GM23338 (cell line): ENCODE data around the gene CNTNAP4. TPM values are rescaled to one million over a fixed set of nuclear protein-coding genes. Genes with fewer than 3 reads are reported as not detected.

Experiments used
- ATAC-seq: fragments of 200-7000 bp; cut with Tn5 transposase; 3 replicates; pipeline ENCODE4 v1.9.1; 2020
- DNase-seq: peaks from one replicate; pipeline ENCODE4 v3.0.0-alpha.2; 2015; ENCODE audit warnings: low spot score
- H2AFZ ChIP-seq: fragments of 200-600 bp; sonication (generic); 2 replicates; pipeline ENCODE4 v1.8.0; 2016; ENCODE audit warnings: antibody characterized with exemption, mild to moderate bottlenecking, moderate library complexity
- H3F3A ChIP-seq: fragments of 200-600 bp; sonication (generic); replicated peaks from 2 replicates; pipeline ENCODE4 v1.8.0; 2017; ENCODE audit warnings: antibody characterized with exemption, mixed run types, low read depth
- H3K27ac ChIP-seq: fragments of 200-600 bp; sonication (generic); 2 replicates; pipeline ENCODE4 v1.6.1; 2016; ENCODE audit warnings: low read depth
- H3K27me3 ChIP-seq: fragments of 200-600 bp; sonication (generic); 2 replicates; pipeline ENCODE4 v1.8.0; 2016; ENCODE audit warnings: mild to moderate bottlenecking, mixed run types, moderate library complexity; ENCODE audit not compliant: insufficient read depth
- H3K36me3 ChIP-seq: fragments of 200-600 bp; sonication (generic); 2 replicates; pipeline ENCODE4 v1.8.0; 2016; ENCODE audit warnings: mild to moderate bottlenecking; ENCODE audit not compliant: insufficient read depth
- H3K4me1 ChIP-seq: fragments of 200-600 bp; sonication (generic); 2 replicates; pipeline ENCODE4 v1.8.0; 2016; ENCODE audit warnings: mild to moderate bottlenecking, moderate library complexity; ENCODE audit not compliant: insufficient read depth
- H3K4me2 ChIP-seq: fragments of 200-600 bp; sonication (generic); 2 replicates; pipeline ENCODE4 v1.7.1; 2017; ENCODE audit warnings: mixed run types
- H3K4me3 ChIP-seq: fragments of 200-600 bp; sonication (generic); 2 replicates; pipeline ENCODE4 v1.6.1; 2016; ENCODE audit warnings: mixed run types
- H3K79me2 ChIP-seq: fragments of 200-600 bp; sonication (generic); replicated peaks from 2 replicates; pipeline ENCODE4 v1.8.0; 2017; ENCODE audit warnings: mild to moderate bottlenecking; ENCODE audit not compliant: insufficient read depth
- H3K9me2 ChIP-seq: fragments of 200-600 bp; sonication (generic); 2 replicates; pipeline ENCODE4 v1.8.0; 2017; ENCODE audit not compliant: insufficient read depth
- H4K20me1 ChIP-seq: fragments of 200-600 bp; sonication (generic); replicated peaks from 2 replicates; pipeline ENCODE4 v1.8.0; 2017; ENCODE audit warnings: mild to moderate bottlenecking; ENCODE audit not compliant: insufficient read depth
- H3K27ac Mint-ChIP-seq: 2 replicates; pipeline ENCODE4 v1.8.0; 2020; ENCODE audit warnings: inconsistent platforms, mild to moderate bottlenecking, moderate library complexity, mixed read lengths
- H3K27me3 Mint-ChIP-seq: 3 replicates; pipeline ENCODE4 v1.8.0; 2022; ENCODE audit warnings: low read depth, mild to moderate bottlenecking, moderate library complexity, mixed read lengths, inconsistent platforms; ENCODE audit not compliant: insufficient read depth, poor library complexity
- H3K36me3 Mint-ChIP-seq: 3 replicates; pipeline ENCODE4 v1.8.0; 2021; ENCODE audit warnings: low read depth, mild to moderate bottlenecking, inconsistent platforms, moderate library complexity, mixed read lengths
- H3K4me1 Mint-ChIP-seq: 3 replicates; pipeline ENCODE4 v1.8.0; 2020; ENCODE audit warnings: mild to moderate bottlenecking, inconsistent platforms, mixed read lengths
- H3K4me3 Mint-ChIP-seq: 3 replicates; pipeline ENCODE4 v1.8.0; 2021; ENCODE audit warnings: moderate library complexity, mild to moderate bottlenecking, inconsistent platforms, mixed read lengths
- H3K9me3 Mint-ChIP-seq: 3 replicates; pipeline ENCODE4 v1.8.0; 2020; ENCODE audit warnings: moderate library complexity, mild to moderate bottlenecking, inconsistent platforms, mixed read lengths
- CREB1 ChIP-seq: fragments of 250-450 bp; sonication (Bioruptor Pico); IDR thresholded peaks from 2 replicates; pipeline ENCODE4 v1.5.0; 2020; ENCODE audit warnings: low read depth, mild to moderate bottlenecking, moderate library complexity
- EZH2 ChIP-seq: fragments of 200-600 bp; sonication (generic); IDR thresholded peaks from one replicate; pipeline ENCODE4 v1.8.0; 2017; ENCODE audit warnings: antibody characterized with exemption, mild to moderate bottlenecking, low read depth; ENCODE audit not compliant: unreplicated experiment
- EZH2phosphoT487 ChIP-seq: fragments of 200-600 bp; sonication (generic); IDR thresholded peaks from one replicate; pipeline ENCODE4 v1.8.1; 2018; ENCODE audit warnings: antibody characterized with exemption; ENCODE audit not compliant: unreplicated experiment
- JUNB ChIP-seq: IDR thresholded peaks from one replicate; pipeline ENCODE4 v1.6.1; 2016; ENCODE audit warnings: antibody characterized with exemption; ENCODE audit not compliant: unreplicated experiment
- NANOG ChIP-seq: IDR thresholded peaks from 2 replicates; pipeline ENCODE4 v1.6.1; 2016; ENCODE audit warnings: antibody characterized with exemption, borderline replicate concordance
- POLR2AphosphoS5 ChIP-seq: IDR thresholded peaks from 2 replicates; pipeline ENCODE4 v1.6.1; 2016; ENCODE audit warnings: antibody characterized with exemption, low read depth
- REST ChIP-seq: IDR thresholded peaks from one replicate; pipeline ENCODE4 v1.6.1; 2018; ENCODE audit warnings: antibody characterized with exemption; ENCODE audit not compliant: unreplicated experiment
- STAT1 ChIP-seq: IDR thresholded peaks from one replicate; pipeline ENCODE4 v1.6.1; 2016; ENCODE audit warnings: antibody characterized with exemption; ENCODE audit not compliant: unreplicated experiment
- ZNF114 ChIP-seq: fragments of 250-450 bp; sonication (Bioruptor Pico); IDR thresholded peaks from 2 replicates; pipeline ENCODE4 v1.5.0; 2020; ENCODE audit warnings: mild to moderate bottlenecking, moderate library complexity
- ZNF462 ChIP-seq: fragments of 250-450 bp; sonication (Bioruptor Pico); IDR thresholded peaks from 2 replicates; pipeline ENCODE4 v1.5.0; 2020; ENCODE audit warnings: mild to moderate bottlenecking, moderate library complexity
- polyA plus RNA-seq: library from polyadenylated mRNA; unstranded; fragments of >200 nt; fragmentation: Nextera tagmentation; extraction: Ambion mirVana; gene quantifications from 2 replicates; pipeline ENCODE4 v1.2.1, GENCODE V29; 2016
- total RNA-seq: library from RNA; depleted of rRNA; stranded (reverse); fragments of >200 nt; shearing (Covaris generic); gene quantifications from 2 replicates; pipeline ENCODE4 v1.2.3, GENCODE V29; 2014
- TF ChIP-seq, protein P1 (sequence below), 2 experiments: fragments of 200-600 bp in 1 of 2; sonication (generic) in 1 of 2; conservative IDR thresholded peaks; 2 replicates each; pipeline versions ENCODE4 v1.5.1 to v1.6.1; 2016 to 2017; ENCODE audit warnings: antibody characterized with exemption in 2 of 2, low read depth in 2 of 2, mild to moderate bottlenecking in 2 of 2, moderate library complexity in 1 of 2
- TF ChIP-seq, protein P2 (sequence below): IDR thresholded peaks from 2 replicates; pipeline ENCODE4 v1.6.1; 2016; ENCODE audit warnings: antibody characterized with exemption

Gene CNTNAP4
- total and polyA plus RNA-seq, 2 experiments from 2014 or later = not detected

GRCh38 chr16:76532188-76532973 is 255.2 kb downstream of the CNTNAP4 start:
- Histone ChIP-seq H3K9me2 (no peaks in the 10 kb centered on the region), H4K20me1 (no peaks in the 10 kb centered on the region), H3K79me2 (no peaks in the 10 kb centered on the region), H3K27me3 (no peaks in the 10 kb centered on the region), H3K4me2 (no peak overlapping the region), H3K4me3 (no peak overlapping the region), H2AFZ (no peak overlapping the region), H3K4me1 (no peaks in the 10 kb centered on the region), H3F3A (no peaks in the 10 kb centered on the region), H3K36me3 (no peaks in the 10 kb centered on the region), H3K27ac (no peak overlapping the region)
- no peaks in the 10 kb centered on the region; the same call in 2 of the 3 replicates for H3K36me3 Mint-ChIP-seq
- peaks cover 58% of the 10 kb centered on the region for H3K9me3 Mint-ChIP-seq
- DNase-seq (no peak), ATAC-seq (no peak)
- no peak overlapping the region for H3K27ac Mint-ChIP-seq
- no peak for TF ChIP-seq NANOG
- TF ChIP-seq POLR2AphosphoS5 = no peak
- no peak for TF ChIP-seq ZNF462 (CRISPR knock-in tag)
- TF ChIP-seq, protein P1, sequence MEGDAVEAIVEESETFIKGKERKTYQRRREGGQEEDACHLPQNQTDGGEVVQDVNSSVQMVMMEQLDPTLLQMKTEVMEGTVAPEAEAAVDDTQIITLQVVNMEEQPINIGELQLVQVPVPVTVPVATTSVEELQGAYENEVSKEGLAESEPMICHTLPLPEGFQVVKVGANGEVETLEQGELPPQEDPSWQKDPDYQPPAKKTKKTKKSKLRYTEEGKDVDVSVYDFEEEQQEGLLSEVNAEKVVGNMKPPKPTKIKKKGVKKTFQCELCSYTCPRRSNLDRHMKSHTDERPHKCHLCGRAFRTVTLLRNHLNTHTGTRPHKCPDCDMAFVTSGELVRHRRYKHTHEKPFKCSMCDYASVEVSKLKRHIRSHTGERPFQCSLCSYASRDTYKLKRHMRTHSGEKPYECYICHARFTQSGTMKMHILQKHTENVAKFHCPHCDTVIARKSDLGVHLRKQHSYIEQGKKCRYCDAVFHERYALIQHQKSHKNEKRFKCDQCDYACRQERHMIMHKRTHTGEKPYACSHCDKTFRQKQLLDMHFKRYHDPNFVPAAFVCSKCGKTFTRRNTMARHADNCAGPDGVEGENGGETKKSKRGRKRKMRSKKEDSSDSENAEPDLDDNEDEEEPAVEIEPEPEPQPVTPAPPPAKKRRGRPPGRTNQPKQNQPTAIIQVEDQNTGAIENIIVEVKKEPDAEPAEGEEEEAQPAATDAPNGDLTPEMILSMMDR (conservative IDR thresholded peaks at IDR 0.05; ENCODE audit: low read depth in 2 of 2) = no peak
- TF ChIP-seq EZH2phosphoT487 = no peak
- no peak for TF ChIP-seq CREB1 (CRISPR knock-in tag)
- TF ChIP-seq ZNF114 (CRISPR knock-in tag) = no peak
- no peak for TF ChIP-seq JUNB
- TF ChIP-seq, protein P2, sequence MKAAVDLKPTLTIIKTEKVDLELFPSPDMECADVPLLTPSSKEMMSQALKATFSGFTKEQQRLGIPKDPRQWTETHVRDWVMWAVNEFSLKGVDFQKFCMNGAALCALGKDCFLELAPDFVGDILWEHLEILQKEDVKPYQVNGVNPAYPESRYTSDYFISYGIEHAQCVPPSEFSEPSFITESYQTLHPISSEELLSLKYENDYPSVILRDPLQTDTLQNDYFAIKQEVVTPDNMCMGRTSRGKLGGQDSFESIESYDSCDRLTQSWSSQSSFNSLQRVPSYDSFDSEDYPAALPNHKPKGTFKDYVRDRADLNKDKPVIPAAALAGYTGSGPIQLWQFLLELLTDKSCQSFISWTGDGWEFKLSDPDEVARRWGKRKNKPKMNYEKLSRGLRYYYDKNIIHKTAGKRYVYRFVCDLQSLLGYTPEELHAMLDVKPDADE = no peak
- no peak for TF ChIP-seq STAT1
- TF ChIP-seq EZH2 = no peak
- TF ChIP-seq REST = no peak
- no peaks in the 10 kb centered on the region for H3K27me3 Mint-ChIP-seq
- H3K4me3 Mint-ChIP-seq = no peak overlapping the region
- H3K4me1 Mint-ChIP-seq = no peaks in the 10 kb centered on the region
